Measurements from ENCODE around the gene DPCD.
A peak's percentile ranks its signal among the peaks of the same experiment; 100 is the strongest.

The DPCD gene

GRCh38 chr10:101587725-101588653 lies at the start of gene DPCD, which contains the start of gene POLL:
Gene DPCD, plus strand, starts transcription at chr10:101588321. Its CDS starts 16 bp downstream, at chr10:101588337.
Gene POLL, minus strand, starts transcription at chr10:101588257. Its CDS starts 897 bp downstream, at chr10:101587360.
- peak; percentile 82 to 94 (median 92) for DNase-seq (ENCODE audit: low read depth in 3 of 3)

GRCh38 chr10:101538446-101538845 lies 49.7 kb upstream of the DPCD start:
- no peak for DNase-seq (ENCODE audit: low read depth in 3 of 3)

GRCh38 chr10:101545898-101546297 lies 42.2 kb upstream of the DPCD start:
- no peak for DNase-seq (ENCODE audit: low read depth in 3 of 3)

GRCh38 chr10:101550965-101551364 lies 37.2 kb upstream of the DPCD start:
- DNase-seq (ENCODE audit: low read depth in 3 of 3) = no peak

- no peak for DNase-seq (ENCODE audit: low read depth in 3 of 3)
Observed at GRCh38 chr10:101552442-101552841, 35.7 kb upstream of the DPCD start.

- DNase-seq (ENCODE audit: low read depth in 3 of 3) = no peak
Observed at GRCh38 chr10:101557541-101557940, 30.6 kb upstream of the DPCD start.

GRCh38 chr10:101558204-101558603 lies 29.9 kb upstream of the DPCD start:
- no peak for DNase-seq (ENCODE audit: low read depth in 3 of 3)

- DNase-seq (ENCODE audit: low read depth in 3 of 3) = no peak
Observed at GRCh38 chr10:101558671-101559595, 29.2 kb upstream of the DPCD start.

- DNase-seq (ENCODE audit: low read depth in 3 of 3) = no peak
Observed at GRCh38 chr10:101559596-101560297, 28.4 kb upstream of the DPCD start.

GRCh38 chr10:101560298-101561067 lies 27.6 kb upstream of the DPCD start:
- no peak for DNase-seq (ENCODE audit: low read depth in 3 of 3)

GRCh38 chr10:101561068-101561915 lies 26.8 kb upstream of the DPCD start:
- DNase-seq (ENCODE audit: low read depth in 3 of 3) = no peak

GRCh38 chr10:101562231-101562630 lies 25.9 kb upstream of the DPCD start:
- no peak for DNase-seq (ENCODE audit: low read depth in 3 of 3)

GRCh38 chr10:101563007-101563406 lies 25.1 kb upstream of the DPCD start:
- no peak for DNase-seq (ENCODE audit: low read depth in 3 of 3)

- no peak for DNase-seq (ENCODE audit: low read depth in 3 of 3)
Observed at GRCh38 chr10:101563497-101564040, 24.6 kb upstream of the DPCD start.

- DNase-seq (ENCODE audit: low read depth in 3 of 3) = no peak
Observed at GRCh38 chr10:101564490-101564991, 23.6 kb upstream of the DPCD start.

GRCh38 chr10:101565370-101565900 lies 22.7 kb upstream of the DPCD start:
- no peak for DNase-seq (ENCODE audit: low read depth in 3 of 3)

GRCh38 chr10:101565936-101566332 lies 22.2 kb upstream of the DPCD start:
- no peak for DNase-seq (ENCODE audit: low read depth in 3 of 3)

GRCh38 chr10:101566333-101567164 lies 21.6 kb upstream of the DPCD start:
- no peak for DNase-seq (ENCODE audit: low read depth in 3 of 3)
